Mesothelial cell of epicardium (in vitro differentiated cells): ENCODE results near the gene COL4A4. TPM values are rescaled to one million over a fixed set of nuclear protein-coding genes. Genes with fewer than 3 reads are reported as not detected.

Source experiments
- DNase-seq, 2 experiments: peaks; one replicate each; pipeline ENCODE4 v3.0.0; 2021; ENCODE audit warnings: low spot score in 2 of 2; ENCODE audit not compliant: unreplicated experiment in 2 of 2
- H3K27ac Mint-ChIP-seq: 2 replicates; pipeline ENCODE4 v1.8.0; 2021; ENCODE audit warnings: mixed read lengths
- H3K27me3 Mint-ChIP-seq: 2 replicates; pipeline ENCODE4 v1.8.0; 2021; ENCODE audit warnings: low read depth, mixed read lengths
- H3K36me3 Mint-ChIP-seq: 2 replicates; pipeline ENCODE4 v1.8.0; 2021; ENCODE audit warnings: mixed read lengths
- H3K4me1 Mint-ChIP-seq: 2 replicates; pipeline ENCODE4 v1.8.0; 2021; ENCODE audit warnings: mixed read lengths
- H3K4me3 Mint-ChIP-seq: 2 replicates; pipeline ENCODE4 v1.8.0; 2021; ENCODE audit warnings: mild to moderate bottlenecking, moderate library complexity, mixed read lengths
- H3K9me3 Mint-ChIP-seq: 2 replicates; pipeline ENCODE4 v1.8.0; 2021; ENCODE audit warnings: mixed read lengths
- CTCF ChIP-seq: fragments of 200-600 bp; sonication (generic); IDR thresholded peaks from one replicate; pipeline ENCODE4 v1.5.0; 2021; ENCODE audit warnings: antibody characterized with exemption; ENCODE audit not compliant: unreplicated experiment
- total RNA-seq: library from RNA; stranded (reverse); gene quantifications from 3 replicates; pipeline ENCODE4 v1.2.1, GENCODE V29; 2021

The COL4A4 gene
- total RNA-seq, 1 donor from 2014 or later = 0.11 TPM

DNA sequence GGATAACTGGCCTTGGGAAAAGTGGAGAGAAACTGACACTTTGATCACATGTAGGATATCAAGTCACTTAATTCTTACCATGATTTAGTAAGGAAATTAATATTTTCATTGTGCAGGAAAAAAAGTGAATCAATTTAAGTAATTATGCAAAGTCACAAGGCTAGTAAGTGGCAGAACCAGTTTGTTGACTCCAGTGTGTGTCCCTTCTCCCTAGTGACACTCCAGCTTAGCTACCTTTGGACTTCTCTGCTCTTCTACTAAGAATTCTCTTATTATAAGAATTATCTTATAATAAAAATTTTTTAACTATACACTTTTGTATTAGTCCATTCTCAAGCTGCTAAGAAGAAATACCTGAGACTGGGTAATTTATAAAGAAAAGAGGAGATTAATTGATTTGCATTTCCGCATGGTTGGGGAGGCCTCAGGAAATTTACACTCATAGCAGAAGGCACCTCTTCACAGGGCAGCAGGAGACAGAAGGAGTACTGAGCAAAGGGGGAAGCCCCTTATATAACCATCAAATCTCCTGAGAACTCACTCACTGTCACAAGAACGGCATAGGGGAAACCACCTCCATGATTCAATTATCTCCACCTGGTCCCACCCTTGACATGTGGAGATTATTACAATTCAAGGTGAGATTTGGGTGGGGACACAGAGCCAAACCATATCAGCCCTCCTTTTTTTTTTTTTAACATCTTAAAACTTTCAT, 13.6 kb downstream of the COL4A4 start:
- Mint-ChIP-seq H3K4me1 (no peaks in the 10 kb centered on the region), H3K4me3 (no peak overlapping the region), H3K27ac (no peak overlapping the region), H3K27me3 (peaks cover 15% of the 10 kb centered on the region), H3K9me3 (peaks cover 10% of the 10 kb centered on the region), H3K36me3 (no peaks in the 10 kb centered on the region)
- no peak for DNase-seq
- no peak for TF ChIP-seq CTCF

GRCh38 chr2:227148106-227148505, 15.9 kb downstream of the COL4A4 start:
- no peak for DNase-seq
- Mint-ChIP-seq H3K36me3 (no peaks in the 10 kb centered on the region), H3K4me3 (no peak overlapping the region), H3K27me3 (no peaks in the 10 kb centered on the region), H3K27ac (no peak overlapping the region), H3K4me1 (no peaks in the 10 kb centered on the region), H3K9me3 (peaks cover 10% of the 10 kb centered on the region)
- TF ChIP-seq CTCF = no peak

GRCh38 chr2:227147023-227147422, 17.0 kb downstream of the COL4A4 start:
- DNase-seq = no peak
- peaks cover 10% of the 10 kb centered on the region for H3K9me3 Mint-ChIP-seq
- no peaks in the 10 kb centered on the region for H3K4me1 Mint-ChIP-seq
- no peak overlapping the region for H3K4me3 Mint-ChIP-seq
- no peak overlapping the region for H3K27ac Mint-ChIP-seq
- TF ChIP-seq CTCF = no peak
- H3K27me3 Mint-ChIP-seq = no peaks in the 10 kb centered on the region
- H3K36me3 Mint-ChIP-seq = no peaks in the 10 kb centered on the region

DNA sequence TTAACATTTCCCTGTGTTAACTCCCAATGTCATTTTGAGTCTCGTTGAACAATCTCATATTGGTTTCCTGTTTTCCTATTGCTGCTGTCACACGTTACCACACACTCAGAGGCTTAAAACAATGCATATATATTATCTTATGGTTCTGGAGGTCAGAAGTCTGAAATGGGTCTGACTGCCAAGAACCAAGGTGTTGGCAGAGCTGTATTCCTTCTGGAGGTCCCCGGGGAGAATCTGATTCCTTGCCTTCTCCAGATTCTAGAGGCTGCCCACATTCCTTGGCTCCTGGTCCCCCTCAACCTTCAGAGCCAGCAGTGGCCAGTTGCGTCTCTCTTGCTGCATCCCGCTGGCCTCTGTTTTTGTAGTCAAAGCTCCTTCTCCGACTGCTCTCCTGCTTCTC, 17.5 kb downstream of the COL4A4 start:
- H3K27ac Mint-ChIP-seq = no peak overlapping the region
- TF ChIP-seq CTCF = no peak
- H3K4me1 Mint-ChIP-seq = no peaks in the 10 kb centered on the region
- no peaks in the 10 kb centered on the region for H3K36me3 Mint-ChIP-seq
- H3K9me3 Mint-ChIP-seq = peaks cover 7% of the 10 kb centered on the region
- no peaks in the 10 kb centered on the region for H3K27me3 Mint-ChIP-seq
- no peak for DNase-seq
- H3K4me3 Mint-ChIP-seq = no peak overlapping the region

DNA sequence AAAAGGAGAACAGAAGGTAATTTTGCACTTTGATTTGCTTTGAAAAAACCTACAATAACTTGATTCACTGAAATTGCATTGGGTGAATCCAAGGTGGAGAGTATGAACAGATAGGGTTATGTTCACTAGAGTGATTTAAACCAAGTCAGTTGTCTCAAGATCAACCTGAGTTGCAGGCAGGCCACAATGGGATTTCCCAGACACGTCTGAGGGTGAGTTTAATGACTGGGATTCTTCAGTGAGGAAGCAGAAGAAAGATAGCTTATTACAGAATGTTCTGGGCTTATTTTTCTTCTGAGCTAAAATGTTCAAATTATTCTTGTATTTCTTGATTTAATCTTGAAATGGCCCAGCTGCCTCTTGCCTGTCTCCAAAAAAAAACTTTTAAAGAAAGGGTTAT, 20.1 kb downstream of the COL4A4 start:
- Mint-ChIP-seq H3K4me1 (no peaks in the 10 kb centered on the region), H3K9me3 (peaks cover 6% of the 10 kb centered on the region), H3K27me3 (no peaks in the 10 kb centered on the region), H3K36me3 (no peaks in the 10 kb centered on the region), H3K27ac (no peak overlapping the region), H3K4me3 (no peak overlapping the region)
- no peak for DNase-seq
- TF ChIP-seq CTCF = no peak

DNA sequence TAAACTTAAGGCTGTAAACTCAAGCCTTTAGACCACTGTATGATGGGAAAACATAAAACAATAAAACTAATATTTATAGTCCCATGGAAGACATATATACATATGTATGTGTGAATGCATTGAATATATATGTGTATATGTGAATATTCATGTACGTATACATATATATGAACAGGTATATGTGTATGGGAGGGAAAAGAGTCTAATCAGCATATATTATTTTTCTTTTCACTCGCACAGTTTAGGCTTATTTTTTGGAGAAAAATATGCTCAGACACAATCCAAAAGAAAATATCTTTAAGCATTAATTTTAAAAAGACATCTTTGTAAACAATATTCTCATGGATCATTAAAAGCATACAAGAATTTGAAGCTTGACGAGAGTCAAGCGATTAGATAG, 22.7 kb downstream of the COL4A4 start:
- peaks cover 4% of the 10 kb centered on the region for H3K27me3 Mint-ChIP-seq
- no peaks in the 10 kb centered on the region for H3K36me3 Mint-ChIP-seq

More for the DNA sequence above, 22.7 kb downstream of the COL4A4 start:
- Mint-ChIP-seq H3K4me1 (no peaks in the 10 kb centered on the region), H3K4me3 (no peak overlapping the region), H3K27ac (no peak overlapping the region), H3K9me3 (no peaks in the 10 kb centered on the region)
- no peak for TF ChIP-seq CTCF
- DNase-seq = no peak
